Upper lobe of left lung (tissue), 6 donors: ENCODE data around the gene TM4SF1. TPM values are rescaled to one million over a fixed set of nuclear protein-coding genes. Genes with fewer than 3 reads are reported as not detected.

Source experiments
- ATAC-seq, 2 donors: fragments of 200-7000 bp; cut with Tn5 transposase; one replicate each; pipeline ENCODE4 v1.9.1; 2022; ENCODE audit warnings: mild to moderate bottlenecking in 2 of 2, moderate library complexity in 2 of 2; ENCODE audit not compliant: low FRiP score in 2 of 2
- DNase-seq, 2 donors: peaks; one replicate each; pipeline ENCODE4 v3.0.0-alpha.2; 2019 to 2020
- H3K27ac ChIP-seq, 4 donors: fragments of 200-600 bp; sonication (generic); one replicate each; pipeline ENCODE4 v1.5.1; 2016 to 2019
- H3K27me3 ChIP-seq, 4 donors: fragments of 200-600 bp; sonication (generic); one replicate each; pipeline ENCODE4 v1.5.1; 2017 to 2019
- H3K36me3 ChIP-seq, 4 donors: fragments of 200-600 bp; sonication (generic); one replicate each; pipeline ENCODE4 v1.5.1; 2016 to 2019
- H3K4me1 ChIP-seq, 4 donors: fragments of 200-600 bp; sonication (generic); one replicate each; pipeline ENCODE4 v1.5.1; 2018 to 2019
- H3K4me3 ChIP-seq, 4 donors: fragments of 200-600 bp; sonication (generic); one replicate each; pipeline ENCODE4 v1.5.1; 2017 to 2019; ENCODE audit warnings: mild to moderate bottlenecking in 2 of 4, moderate library complexity in 1 of 4
- H3K9me3 ChIP-seq, 4 donors: fragments of 200-600 bp; sonication (generic); one replicate each; pipeline ENCODE4 v1.5.1; 2018 to 2019
- EP300 ChIP-seq, 4 donors: sonication (generic); formaldehyde crosslinking; IDR thresholded peaks; one replicate each; pipeline ENCODE4 v1.5.1; 2017; ENCODE audit warnings: antibody characterized with exemption in 4 of 4, control low read depth in 2 of 4
- POLR2A ChIP-seq, 4 donors: fragments of 450-650 bp; IDR thresholded peaks; one replicate each; pipeline ENCODE4 v1.5.1; 2016 to 2017; ENCODE audit warnings: antibody characterized with exemption in 4 of 4, mild to moderate bottlenecking in 2 of 4
- POLR2AphosphoS5 ChIP-seq, 2 donors: sonication (generic); formaldehyde crosslinking; IDR thresholded peaks; one replicate each; pipeline ENCODE4 v1.5.1; 2017; ENCODE audit warnings: antibody characterized with exemption in 2 of 2
- WGBS, 2 donors: methylation state at CpG; one replicate each; pipeline ENCODE4 v1.1.5; 2017 to 2018; 5-methylcytosine and 5-hydroxymethylcytosine counted together
- total RNA-seq, 6 donors: library from RNA; depleted of rRNA in 4 of 6; stranded (reverse); fragments of >200 nt in 4 of 6; gene quantifications; one replicate each; pipeline versions ENCODE4 v1.1.0 to v1.2.1, GENCODE V29; 2016 to 2021
- TF ChIP-seq, protein P1 (sequence below), 6 experiments: fragments of 450-650 bp in 4 of 6; fragments of 200-600 bp in 2 of 6; sonication (generic) in 2 of 6; IDR thresholded peaks; one replicate each; pipeline ENCODE4 v1.5.1; 2016 to 2019; ENCODE audit warnings: antibody characterized with exemption in 6 of 6
- donor health status: DM: no; HTN: no; CAD: no; lungs with moderate emphysema.
- donor health status: DM: no; HTN: yes; CAD: no; lungs with severe emphysema.

Gene TM4SF1
- total RNA-seq, 6 donors from 2014 or later = 40.9 to 337 (median 197) TPM

- Histone ChIP-seq H3K4me1 (no peaks in the 10 kb centered on the region), H3K9me3 (no peaks in the 10 kb centered on the region), H3K27ac (no peak overlapping the region), H3K36me3 (no peaks in the 10 kb centered on the region), H3K27me3 (no peaks in the 10 kb centered on the region), H3K4me3 (no peak overlapping the region)
- DNase-seq (no peak), ATAC-seq (no peak)
- TF ChIP-seq POLR2AphosphoS5 (IDR thresholded peaks at IDR 0.05) (no peak), POLR2A (IDR thresholded peaks at IDR 0.05) (no peak), EP300 (IDR thresholded peaks at IDR 0.05) (no peak)
- TF ChIP-seq, protein P1, sequence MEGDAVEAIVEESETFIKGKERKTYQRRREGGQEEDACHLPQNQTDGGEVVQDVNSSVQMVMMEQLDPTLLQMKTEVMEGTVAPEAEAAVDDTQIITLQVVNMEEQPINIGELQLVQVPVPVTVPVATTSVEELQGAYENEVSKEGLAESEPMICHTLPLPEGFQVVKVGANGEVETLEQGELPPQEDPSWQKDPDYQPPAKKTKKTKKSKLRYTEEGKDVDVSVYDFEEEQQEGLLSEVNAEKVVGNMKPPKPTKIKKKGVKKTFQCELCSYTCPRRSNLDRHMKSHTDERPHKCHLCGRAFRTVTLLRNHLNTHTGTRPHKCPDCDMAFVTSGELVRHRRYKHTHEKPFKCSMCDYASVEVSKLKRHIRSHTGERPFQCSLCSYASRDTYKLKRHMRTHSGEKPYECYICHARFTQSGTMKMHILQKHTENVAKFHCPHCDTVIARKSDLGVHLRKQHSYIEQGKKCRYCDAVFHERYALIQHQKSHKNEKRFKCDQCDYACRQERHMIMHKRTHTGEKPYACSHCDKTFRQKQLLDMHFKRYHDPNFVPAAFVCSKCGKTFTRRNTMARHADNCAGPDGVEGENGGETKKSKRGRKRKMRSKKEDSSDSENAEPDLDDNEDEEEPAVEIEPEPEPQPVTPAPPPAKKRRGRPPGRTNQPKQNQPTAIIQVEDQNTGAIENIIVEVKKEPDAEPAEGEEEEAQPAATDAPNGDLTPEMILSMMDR (IDR thresholded peaks at IDR 0.05) = no peak
Measured at GRCh38 chr3:149321136-149321535, 56.3 kb downstream of the TM4SF1 start.

DNA sequence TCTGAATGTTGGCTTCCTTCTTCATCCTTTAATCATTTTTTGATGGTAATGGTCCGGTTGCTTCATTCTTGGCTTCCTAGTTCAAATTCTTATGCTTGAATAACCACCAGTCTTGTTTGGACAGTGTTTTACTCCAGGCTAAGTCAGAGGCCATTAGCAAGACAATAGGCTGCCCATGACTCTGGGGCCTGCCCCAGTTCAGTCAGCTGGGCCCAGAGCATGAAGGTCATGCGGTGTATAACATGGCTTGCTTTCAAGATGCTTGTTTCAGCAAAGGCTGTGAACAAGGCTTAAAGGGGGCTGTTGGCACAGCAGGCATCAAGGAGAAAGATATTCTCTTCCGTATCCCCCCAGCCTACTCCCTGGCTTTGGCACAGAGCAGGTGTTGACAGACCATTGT lies 57.7 kb downstream of the TM4SF1 start:
- no peaks in the 10 kb centered on the region for H3K36me3 ChIP-seq
- WGBS, 2 donors = 93 to 97% methylated on average over 3 of the region's 3 CpGs
- no peaks in the 10 kb centered on the region for H3K27me3 ChIP-seq
- no peak for TF ChIP-seq POLR2AphosphoS5 (IDR thresholded peaks at IDR 0.05)
- no peak for TF ChIP-seq POLR2A (IDR thresholded peaks at IDR 0.05)
- no peak for TF ChIP-seq EP300 (IDR thresholded peaks at IDR 0.05)
- TF ChIP-seq, protein P1 (IDR thresholded peaks at IDR 0.05) = no peak
- ATAC-seq = no peak
- no peak overlapping the region for H3K4me3 ChIP-seq
- no peak overlapping the region for H3K27ac ChIP-seq
- DNase-seq = no peak
- H3K9me3 ChIP-seq = no peaks in the 10 kb centered on the region
- no peaks in the 10 kb centered on the region for H3K4me1 ChIP-seq

Other genes with a start within 250 kb of the TM4SF1 start
- 10 to 100 TPM; 13.4 to 29.8 (median 17.8) TPM for gene HPS3, start 248.0 kb downstream of the TM4SF1 start, total RNA-seq
- gene CP, start 155.8 kb downstream of the TM4SF1 start, total RNA-seq = 10 to 100 TPM in 4 of 6 donors, 1 to 10 TPM in 2; 3.9 to 87.3 (median 18.9) TPM
- gene TM4SF18, start 44.0 kb downstream of the TM4SF1 start, total RNA-seq = 10 to 100 TPM in 1 of 6 donors, 1 to 10 TPM in 3, under 1 TPM in 2; 0.55 to 16.6 (median 2.5) TPM
- gene TM4SF4, start 97.0 kb upstream of the TM4SF1 start, total RNA-seq = 1 to 10 TPM in 4 of 6 donors, not detected in 2; 1.8 to 2.5 (median 2.2) TPM